Astrocyte (in vitro differentiated cells and primary cell): ENCODE data around the gene STX10. TPM values are rescaled to one million over a fixed set of nuclear protein-coding genes. Genes with fewer than 3 reads are reported as not detected.
A peak's percentile ranks its signal among the peaks of the same experiment; 100 is the strongest.

Experiments used
- DNase-seq: peaks from one replicate; pipeline ENCODE4 v3.0.0-alpha.2; 2010; ENCODE audit warnings: low read depth
- FAIRE-seq: peaks from 2 replicates; lab custom pipeline; 2011; peaks lifted over from hg19 to GRCh38; lab: Jason Lieb, UNC
- H2AFZ ChIP-seq: 2 replicates; pipeline ENCODE4 v1.6.0; 2012; ENCODE audit warnings: low read depth, low read length, inconsistent platforms
- H3K27ac ChIP-seq: 2 replicates; pipeline ENCODE4 v1.5.1; 2011; ENCODE audit warnings: low read depth, low read length, inconsistent platforms
- H3K27me3 ChIP-seq: 2 replicates; pipeline ENCODE4 v1.6.0; 2011; ENCODE audit warnings: low read length, inconsistent platforms; ENCODE audit not compliant: insufficient read depth
- H3K36me3 ChIP-seq: 2 replicates; pipeline ENCODE4 v1.5.1; 2011; ENCODE audit warnings: low read length, inconsistent platforms; ENCODE audit not compliant: insufficient read depth
- H3K4me1 ChIP-seq: 2 replicates; pipeline ENCODE4 v1.5.1; 2011; ENCODE audit warnings: low read length, inconsistent platforms; ENCODE audit not compliant: insufficient read depth
- H3K4me2 ChIP-seq: 2 replicates; pipeline ENCODE4 v1.6.0; 2012; ENCODE audit warnings: low read length, inconsistent platforms
- H3K4me3 ChIP-seq: 2 replicates; pipeline ENCODE4 v1.5.1; 2011; ENCODE audit warnings: low read depth, mild to moderate bottlenecking, low read length, inconsistent platforms; ENCODE audit not compliant: insufficient read depth
- H3K79me2 ChIP-seq: 2 replicates; pipeline ENCODE4 v1.6.0; 2012; ENCODE audit warnings: mild to moderate bottlenecking, low read length, inconsistent platforms; ENCODE audit not compliant: insufficient read depth
- H3K9ac ChIP-seq: 2 replicates; pipeline ENCODE4 v1.6.0; 2012; ENCODE audit warnings: mild to moderate bottlenecking, low read length, inconsistent platforms
- H3K9me3 ChIP-seq: 2 replicates; pipeline ENCODE4 v1.5.1; 2012; ENCODE audit warnings: low read depth, mild to moderate bottlenecking, low read length, inconsistent platforms; ENCODE audit not compliant: insufficient read depth
- H4K20me1 ChIP-seq: 2 replicates; pipeline ENCODE4 v1.6.0; 2012; ENCODE audit warnings: low read length, inconsistent platforms; ENCODE audit not compliant: insufficient read depth
- H3K27ac Mint-ChIP-seq: one replicate; pipeline ENCODE4 v1.8.0; 2021; ENCODE audit warnings: mild to moderate bottlenecking, mixed read lengths; ENCODE audit not compliant: unreplicated experiment
- H3K27me3 Mint-ChIP-seq: one replicate; pipeline ENCODE4 v1.8.0; 2021; ENCODE audit warnings: low read depth, mixed read lengths; ENCODE audit not compliant: unreplicated experiment
- H3K36me3 Mint-ChIP-seq: one replicate; pipeline ENCODE4 v1.8.0; 2021; ENCODE audit warnings: low read depth, mixed read lengths; ENCODE audit not compliant: unreplicated experiment
- H3K4me1 Mint-ChIP-seq: one replicate; pipeline ENCODE4 v1.8.0; 2021; ENCODE audit warnings: low read depth, mixed read lengths; ENCODE audit not compliant: unreplicated experiment
- H3K4me3 Mint-ChIP-seq: one replicate; pipeline ENCODE4 v1.8.0; 2021; ENCODE audit warnings: mild to moderate bottlenecking, moderate library complexity, mixed read lengths; ENCODE audit not compliant: unreplicated experiment
- H3K9me3 Mint-ChIP-seq: one replicate; pipeline ENCODE4 v1.8.0; 2021; ENCODE audit warnings: mild to moderate bottlenecking, mixed read lengths; ENCODE audit not compliant: unreplicated experiment
- CTCF ChIP-seq: IDR thresholded peaks from 2 replicates; pipeline ENCODE4 v1.5.1; 2011; ENCODE audit warnings: low read depth, mild to moderate bottlenecking, inconsistent platforms, low read length, moderate library complexity; ENCODE audit not compliant: insufficient read depth
- EZH2 ChIP-seq: IDR thresholded peaks from 2 replicates; pipeline ENCODE4 v1.6.1; 2012; ENCODE audit warnings: mild to moderate bottlenecking, low read length, inconsistent platforms; ENCODE audit not compliant: insufficient read depth
- total RNA-seq: library from RNA; stranded (reverse); gene quantifications from 2 replicates; pipeline ENCODE4 v1.2.1, GENCODE V29; 2021

The STX10 gene
- total RNA-seq, 1 donor from 2014 or later = 39.7 TPM

DNA sequence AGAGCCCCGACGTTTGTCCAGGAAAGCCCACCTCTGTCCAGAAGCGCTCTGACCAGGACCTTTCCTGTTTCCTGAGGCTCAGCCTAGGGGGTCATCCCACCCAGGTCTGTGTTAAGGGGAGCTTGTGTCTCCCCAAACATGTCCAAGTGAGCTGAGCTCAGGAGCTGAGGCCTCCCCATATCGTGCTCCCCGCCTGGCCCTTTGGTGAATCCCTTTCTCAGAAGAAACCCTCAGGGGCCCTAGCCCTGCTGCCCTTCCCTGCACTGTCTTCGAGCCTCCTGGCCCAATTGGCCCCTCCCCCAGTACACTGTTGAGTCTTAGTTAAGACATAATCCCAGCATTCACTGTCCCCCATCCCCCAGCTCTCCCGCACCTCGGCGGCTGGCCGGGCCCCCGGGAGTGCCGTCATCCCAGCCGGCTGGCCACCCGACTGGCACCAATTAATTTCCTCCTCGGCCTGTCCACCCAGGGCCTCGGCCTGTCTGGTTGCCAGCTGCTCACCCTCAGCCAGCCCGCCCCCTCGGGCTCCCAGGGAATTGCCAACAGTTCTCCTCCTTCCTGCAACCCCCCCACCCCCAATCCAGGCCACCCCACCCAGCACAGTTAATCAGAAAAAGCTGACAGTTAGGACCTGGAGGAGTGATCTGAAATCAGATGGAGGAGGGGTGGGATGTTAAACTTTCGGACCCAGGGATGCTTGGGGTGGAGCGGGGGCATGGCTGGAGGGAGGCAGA, 13.6 kb upstream of the STX10 start:
- Mint-ChIP-seq H3K36me3 (no peaks in the 10 kb centered on the region), H3K4me1 (peaks cover 28% of the 10 kb centered on the region), H3K27me3 (no peaks in the 10 kb centered on the region), H3K27ac (peak overlapping the region; percentile 99), H3K4me3 (peak overlapping the region; percentile 78), H3K9me3 (no peaks in the 10 kb centered on the region)
- Histone ChIP-seq H3K9ac (peak overlapping the region; percentile 70), H3K4me1 (peaks cover 51% of the 10 kb centered on the region), H3K4me3 (peak overlapping the region; percentile 32), H3K27me3 (no peaks in the 10 kb centered on the region), H3K79me2 (no peaks in the 10 kb centered on the region), H3K4me2 (peak overlapping the region; percentile 83), H3K27ac (peak overlapping the region; percentile 90), H2AFZ (peak overlapping the region; percentile 82), H3K9me3 (no peaks in the 10 kb centered on the region), H3K36me3 (no peaks in the 10 kb centered on the region), H4K20me1 (no peaks in the 10 kb centered on the region)
- no peak for TF ChIP-seq EZH2
- no peak for TF ChIP-seq CTCF
- peak; percentile 70 for DNase-seq
- no peak for FAIRE-seq

DNA sequence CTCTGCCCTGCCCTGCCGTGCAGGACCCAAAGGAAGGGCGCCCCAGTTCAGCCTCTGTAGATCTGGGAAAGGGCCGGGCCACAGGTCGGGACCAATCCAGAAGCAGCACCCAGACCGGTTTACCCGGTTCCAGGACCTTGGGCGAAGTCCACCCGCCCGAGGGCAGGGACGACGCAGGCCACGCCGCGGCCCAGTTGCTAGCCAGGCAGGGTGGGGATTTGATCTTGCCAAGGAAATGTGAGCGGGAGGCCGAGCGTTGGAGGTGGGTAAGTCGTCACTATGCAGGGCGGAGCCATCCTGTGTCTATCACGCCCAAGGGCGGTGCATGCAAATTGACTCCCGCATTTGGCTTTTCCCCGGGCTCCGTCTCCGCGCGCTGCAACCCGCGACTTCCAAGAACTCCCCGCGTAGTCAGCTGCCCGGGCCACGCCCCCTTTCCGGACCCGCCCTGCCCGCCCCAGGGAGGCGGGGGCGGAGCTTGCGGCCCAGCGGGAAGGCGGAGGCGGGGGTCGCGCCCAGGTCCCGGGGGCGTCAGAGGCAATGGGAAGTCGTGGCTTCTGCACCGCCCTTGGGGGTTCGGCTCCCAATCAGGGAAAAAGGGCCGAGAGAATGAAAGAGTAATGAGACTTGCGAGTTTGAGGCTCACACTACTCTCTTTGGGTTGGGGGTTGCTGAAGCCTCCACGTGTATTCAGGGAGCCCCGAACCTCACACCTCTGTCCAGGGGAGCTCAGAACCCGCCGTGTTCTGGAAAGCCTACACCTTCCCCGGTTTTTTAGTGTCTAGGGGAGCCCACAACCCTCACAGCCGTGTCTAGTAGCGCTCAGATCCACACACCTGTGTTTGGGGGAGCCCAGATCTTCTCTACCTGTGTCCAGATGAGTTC, 12.8 kb upstream of the STX10 start:
- Histone ChIP-seq H3K9me3 (no peaks in the 10 kb centered on the region), H3K79me2 (no peaks in the 10 kb centered on the region), H3K36me3 (no peaks in the 10 kb centered on the region), H3K27me3 (no peaks in the 10 kb centered on the region), H3K4me1 (peaks cover 48% of the 10 kb centered on the region), H3K4me3 (peak overlapping the region; percentile 43), H3K4me2 (peak overlapping the region; percentile 83), H3K27ac (peak overlapping the region; percentile 90), H4K20me1 (no peaks in the 10 kb centered on the region), H3K9ac (peak overlapping the region; percentile 70), H2AFZ (peak overlapping the region; percentile 82)
- Mint-ChIP-seq H3K27me3 (no peaks in the 10 kb centered on the region), H3K9me3 (no peaks in the 10 kb centered on the region), H3K36me3 (no peaks in the 10 kb centered on the region), H3K4me1 (peaks cover 28% of the 10 kb centered on the region), H3K4me3 (peak overlapping the region; percentile 78), H3K27ac (peak overlapping the region; percentile 99)
- TF ChIP-seq EZH2 (no peak), CTCF (no peak)
- no peak for FAIRE-seq
- peak; percentile 96 for DNase-seq
